GM19372 (cell line): ENCODE measurements around the gene MOSPD2.

Source experiments
- ATAC-seq: cut with Tn5 transposase; IDR thresholded peaks from one replicate; pipeline ENCODE4 v1.9.1; 2021; ENCODE audit warnings: mild to moderate bottlenecking, low read depth, moderate library complexity; ENCODE audit not compliant: unreplicated experiment

MOSPD2 gene

DNA sequence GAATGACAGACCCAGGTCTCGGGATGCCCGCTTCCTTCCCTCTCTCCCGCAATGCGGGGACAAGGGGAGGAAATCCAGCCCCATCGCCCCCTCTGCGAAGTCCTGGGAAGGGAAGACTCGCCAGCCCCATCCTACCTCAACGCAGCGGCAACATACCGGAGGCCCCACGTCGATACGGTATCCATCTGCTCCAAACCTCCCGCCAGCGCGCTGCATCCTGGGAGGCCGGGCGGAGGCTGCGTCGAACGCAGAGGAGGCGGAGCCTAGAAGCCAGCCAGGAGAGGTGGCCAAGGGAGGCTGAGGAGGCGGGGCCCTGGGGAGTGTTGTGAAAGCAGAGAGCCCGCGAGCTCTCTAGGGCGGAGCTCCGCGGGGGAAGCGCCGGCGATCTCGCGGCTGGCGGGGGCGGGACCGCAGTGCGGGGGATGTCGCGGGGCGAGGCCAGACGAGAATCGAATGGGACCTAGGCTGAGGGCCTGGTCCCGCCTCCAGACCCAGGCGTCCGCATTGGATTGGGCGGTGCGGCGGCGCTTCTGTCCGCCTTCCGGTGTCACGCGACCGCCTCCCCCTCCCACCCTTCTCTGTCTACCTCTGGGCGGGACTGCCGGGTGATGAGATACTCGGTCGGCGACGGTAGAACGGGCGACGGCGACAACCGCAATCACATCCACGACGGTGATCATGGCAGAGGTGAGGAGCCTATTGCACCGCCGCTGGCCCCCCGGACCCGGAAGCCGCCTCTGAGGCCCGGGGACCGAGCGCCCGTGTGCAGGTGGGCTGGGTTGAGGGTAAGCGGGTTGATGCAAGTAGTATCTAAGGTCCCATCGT is at the start of gene MOSPD2, which contains the start of gene FANCB:
TSS of gene MOSPD2 (plus strand) at position 571 of the 825 bp plus-strand sequence. CDS start at position 679, 108 bp downstream.
TSS of gene FANCB (minus strand) at position 219 of the 825 bp plus-strand sequence. CDS start 7,559 bp downstream, outside the sequence.
- peak; percentile 91 for ATAC-seq

DNA sequence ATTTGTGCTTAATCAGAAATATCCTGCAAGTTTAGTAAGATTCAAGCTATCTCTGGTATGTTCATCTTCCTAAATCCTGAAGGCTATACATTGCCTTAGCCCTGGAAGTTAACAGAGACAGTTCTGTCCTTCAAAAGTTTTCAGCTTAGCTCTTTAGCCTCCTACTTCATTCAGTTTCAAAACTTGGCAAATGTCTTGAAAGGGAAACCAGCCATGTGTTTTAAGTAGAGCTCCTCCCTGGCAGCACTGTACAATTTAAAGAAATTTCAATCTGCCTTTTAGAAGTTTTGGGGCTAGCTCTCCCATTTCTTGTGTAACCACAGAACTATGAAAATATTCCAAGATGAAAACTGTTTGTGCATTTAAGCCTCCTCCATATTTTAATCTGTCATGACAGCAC is 47.4 kb upstream of the MOSPD2 start:
- ATAC-seq = no peak

DNA sequence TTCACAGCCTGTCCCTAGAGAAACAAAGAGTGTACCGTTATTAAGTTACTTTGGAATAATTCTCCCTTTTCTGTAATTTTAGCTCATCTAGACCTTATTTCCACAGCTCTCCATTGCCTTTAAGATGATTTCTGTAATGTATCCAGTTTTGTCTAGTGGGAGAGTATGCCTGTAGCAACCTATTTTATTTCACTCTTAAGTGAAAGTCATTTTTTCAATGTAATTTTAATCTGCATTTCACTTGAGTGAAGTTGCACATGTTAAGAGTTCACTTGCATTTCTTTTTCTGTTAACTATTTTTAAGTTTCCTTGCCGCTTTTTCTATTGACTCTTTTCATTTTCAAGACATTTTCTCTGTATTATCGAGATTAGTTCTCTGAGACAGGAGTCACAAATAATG is 46.9 kb upstream of the MOSPD2 start:
- ATAC-seq = no peak

DNA sequence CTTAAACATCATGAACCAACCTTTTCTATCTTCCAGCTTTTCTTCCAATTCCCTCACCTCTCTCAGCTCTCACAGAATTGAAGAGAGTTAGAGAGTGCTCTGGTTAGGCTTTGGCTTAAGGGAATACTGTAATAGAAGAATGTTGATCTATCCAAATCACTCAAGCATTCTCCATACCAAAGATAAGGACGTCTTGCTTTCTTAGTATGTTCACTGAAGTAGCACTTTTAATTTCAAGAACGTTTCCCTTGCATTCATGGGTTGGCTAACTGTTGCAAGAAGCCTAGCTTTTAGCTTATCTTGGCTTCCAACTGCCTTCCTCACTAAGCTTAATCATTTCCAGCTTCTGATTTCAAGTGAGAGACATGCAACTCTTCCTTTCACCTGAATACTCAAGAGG is 43.6 kb upstream of the MOSPD2 start:
- no peak for ATAC-seq

DNA sequence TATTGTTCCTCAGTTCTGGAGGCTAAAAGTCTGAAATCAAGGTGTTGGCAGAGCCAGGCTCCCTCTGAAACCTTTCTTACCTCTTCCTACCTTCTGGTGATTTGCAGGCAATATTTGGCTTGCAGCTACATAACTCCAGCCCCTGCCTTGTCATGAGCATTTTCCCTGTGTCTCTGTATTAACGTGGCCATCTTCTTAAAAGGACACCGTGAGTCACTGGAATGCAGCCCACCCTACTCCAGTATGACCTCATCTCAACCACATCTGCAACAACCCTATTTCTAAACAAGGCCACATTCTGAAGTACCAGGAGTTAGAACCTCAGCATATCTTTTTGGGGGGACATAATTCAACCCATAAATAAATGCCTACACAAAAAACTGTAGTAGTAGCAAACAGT is 41.1 kb upstream of the MOSPD2 start:
- no peak for ATAC-seq

DNA sequence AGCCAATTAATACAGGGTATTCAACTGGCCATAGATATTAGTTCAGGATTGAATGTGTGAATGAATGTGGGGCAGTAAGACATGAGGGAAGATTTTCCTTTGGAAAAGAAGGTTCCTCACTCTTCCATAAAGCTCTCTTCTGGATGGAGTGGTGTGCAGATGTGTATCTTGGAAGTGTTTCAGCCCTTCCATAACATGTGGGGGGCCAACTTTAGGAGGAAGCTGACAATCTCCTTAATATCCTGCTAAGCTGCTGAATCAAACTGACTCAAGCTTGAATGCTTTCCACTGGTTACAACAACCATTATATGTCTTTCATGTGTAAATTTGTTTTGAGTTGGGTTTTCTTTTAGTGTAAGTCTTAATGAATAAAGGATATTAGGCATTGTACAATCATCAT is 40.6 kb upstream of the MOSPD2 start:
- ATAC-seq = no peak

DNA sequence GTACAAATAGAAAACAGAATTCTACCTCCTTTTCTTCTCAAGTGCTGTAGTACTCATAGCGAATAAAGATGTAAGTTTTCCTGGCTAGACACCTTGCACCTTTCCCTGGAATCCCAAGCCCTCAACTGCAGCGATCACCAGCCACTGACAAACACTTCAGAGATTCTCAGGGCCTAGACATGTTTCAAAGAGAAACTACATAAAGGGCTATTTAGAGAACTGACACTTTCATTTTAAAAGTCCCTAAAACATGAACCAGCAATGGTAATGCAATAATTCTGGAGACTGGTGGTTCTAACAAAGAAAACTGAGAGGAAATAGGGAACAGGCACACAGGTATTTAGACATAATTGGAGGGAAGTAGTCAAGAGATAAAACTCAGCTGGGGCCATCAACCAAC is 36.1 kb upstream of the MOSPD2 start:
- no peak for ATAC-seq

DNA sequence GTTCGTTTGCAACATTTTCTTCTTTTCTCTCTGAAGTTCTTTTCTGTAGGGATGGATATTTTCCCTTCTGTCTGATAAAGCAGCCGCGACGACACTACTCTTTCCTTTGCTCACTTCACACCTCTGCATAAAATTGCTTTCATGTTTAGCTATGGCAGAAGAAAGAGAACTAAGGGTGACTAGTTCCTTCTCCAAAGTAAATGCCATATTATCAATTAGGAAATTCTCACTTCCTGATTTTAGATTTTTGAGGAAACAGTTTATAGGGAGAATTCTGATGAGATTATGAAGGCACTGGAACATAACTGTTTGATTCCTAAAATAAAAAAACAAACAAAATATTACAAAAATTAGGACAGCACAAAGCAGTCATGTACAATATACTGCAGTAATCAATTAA is 29.6 kb upstream of the MOSPD2 start:
- ATAC-seq = no peak

DNA sequence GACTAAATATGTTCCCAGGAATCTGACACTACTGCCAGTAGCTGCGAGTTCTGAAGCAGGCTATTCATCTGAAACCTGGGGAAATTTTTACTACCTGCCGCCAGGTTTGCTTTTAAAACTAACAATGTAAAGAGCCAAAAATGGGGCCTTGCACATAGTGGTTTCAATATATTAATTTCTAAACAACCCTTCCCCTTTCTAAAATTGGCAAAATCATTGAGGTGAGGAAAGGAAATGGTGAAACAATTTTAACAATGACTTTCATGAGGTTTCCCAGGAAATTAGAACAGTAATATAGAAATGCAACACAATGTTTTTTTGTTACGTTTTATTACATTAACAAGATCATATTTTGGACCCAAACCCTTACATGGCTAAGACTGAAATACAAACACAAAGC is 21.7 kb upstream of the MOSPD2 start:
- ATAC-seq = no peak

DNA sequence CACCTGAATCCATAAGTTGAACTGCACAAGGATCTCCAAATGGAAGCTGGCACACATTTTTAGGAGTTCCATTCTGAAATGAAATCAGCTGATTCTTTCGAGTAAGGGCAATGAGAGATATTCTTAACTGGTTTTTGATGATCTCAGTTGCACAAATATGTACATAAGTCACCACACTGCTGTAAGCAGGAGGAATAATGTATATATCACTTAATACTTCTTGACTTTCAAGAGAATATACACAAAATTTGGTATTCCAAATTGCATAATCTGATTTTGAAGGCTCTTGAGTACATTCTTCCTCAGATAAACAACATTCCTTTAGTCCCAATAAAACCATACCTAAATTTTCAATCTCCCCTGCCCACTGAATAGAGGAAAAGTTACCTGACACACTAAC is 8.6 kb upstream of the MOSPD2 start:
- no peak for ATAC-seq

DNA sequence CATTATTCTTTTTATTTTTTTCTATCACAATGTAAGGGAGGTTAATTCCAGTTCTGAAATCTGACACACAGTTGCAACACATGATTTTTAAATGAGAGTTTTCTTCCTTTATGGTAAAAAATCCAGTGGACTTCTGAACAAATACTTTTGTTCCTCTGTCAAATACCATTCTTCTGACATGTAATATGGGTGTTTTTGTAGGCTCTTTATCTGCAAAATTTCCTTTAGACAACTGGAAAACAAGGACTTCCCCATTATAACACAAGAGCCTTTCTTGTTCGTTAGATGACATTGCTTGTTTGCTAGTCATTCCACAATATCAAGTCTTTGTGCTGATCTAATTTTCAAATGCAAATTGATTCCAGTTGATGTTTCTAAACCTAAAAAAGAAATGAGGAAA is 8.0 kb upstream of the MOSPD2 start:
- no peak for ATAC-seq

DNA sequence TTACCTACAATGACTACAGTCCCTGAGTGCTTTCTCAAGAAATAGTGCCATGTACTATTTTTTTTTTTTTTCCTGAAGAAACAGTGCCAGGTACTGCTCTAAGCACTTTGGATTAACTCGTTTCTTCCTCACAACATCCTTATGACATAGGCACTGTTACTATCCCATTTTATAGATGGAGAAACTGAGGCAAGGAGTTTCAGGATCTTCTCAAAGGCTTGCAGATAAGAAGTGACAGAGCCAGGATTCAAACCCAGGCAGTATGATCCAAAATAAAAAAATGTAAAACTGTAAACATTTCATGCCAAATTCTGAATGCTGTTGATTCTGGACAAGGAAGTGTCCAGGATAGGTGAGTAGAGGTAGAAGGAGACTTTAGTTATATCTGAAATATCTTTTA is 1.5 kb upstream of the MOSPD2 start:
- no peak for ATAC-seq

DNA sequence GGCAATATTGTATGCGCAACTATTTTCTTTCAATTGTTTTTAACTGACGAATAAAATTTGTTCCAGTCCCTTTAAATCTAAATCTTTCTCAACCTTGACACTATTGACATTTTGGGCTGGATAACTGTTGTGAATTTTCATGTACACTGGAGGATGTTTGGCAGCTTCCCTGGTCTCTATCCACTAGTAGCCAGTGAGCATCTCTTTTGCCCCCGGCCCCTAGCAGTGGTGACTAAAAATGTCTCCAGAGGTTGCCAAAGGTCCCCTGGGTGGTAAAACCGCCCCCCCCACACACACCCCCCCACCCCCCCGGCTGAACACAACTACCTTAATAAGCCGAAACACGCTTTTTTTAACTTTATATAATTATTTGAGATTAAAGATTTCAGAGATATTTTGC is 866 bp upstream of the MOSPD2 start:
- ATAC-seq = no peak

DNA sequence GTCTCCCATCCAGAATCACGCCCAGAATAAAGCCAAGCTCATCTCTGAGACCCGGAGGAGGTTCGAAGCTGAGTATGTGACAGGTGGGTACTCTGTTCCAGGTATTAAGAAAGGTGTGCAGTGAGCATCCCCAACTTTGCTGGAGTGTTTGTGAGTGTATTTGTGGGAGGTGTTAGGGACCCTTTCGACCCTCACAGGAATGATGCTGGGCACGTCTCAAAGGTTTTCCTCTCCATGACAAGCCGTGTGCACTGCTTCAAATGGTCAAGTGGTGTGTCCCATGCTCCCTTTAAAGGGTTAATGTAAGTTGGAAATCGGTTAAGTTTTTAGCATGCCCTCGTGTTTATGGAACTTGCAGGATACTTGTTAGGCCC is 442 bp downstream of the MOSPD2 start:
- no peak for ATAC-seq

DNA sequence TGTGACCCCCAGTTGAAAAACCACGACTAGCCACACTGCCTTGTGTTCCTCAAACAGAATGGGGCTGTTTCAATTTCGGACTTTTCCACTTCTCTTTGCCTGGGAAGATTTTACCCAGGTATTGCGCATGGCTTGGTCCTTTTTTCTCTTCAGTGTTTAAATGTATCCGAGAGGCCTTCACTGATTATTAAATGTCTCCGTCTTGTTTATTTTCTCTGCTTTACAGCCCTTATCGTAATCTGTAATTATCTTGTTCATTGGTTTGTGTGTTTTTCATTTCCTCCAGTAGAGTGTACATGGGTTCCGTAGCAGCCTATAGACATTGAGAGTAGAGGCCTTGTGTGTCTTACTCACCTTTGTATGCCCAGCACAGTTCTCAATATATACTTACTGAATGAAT is 2.4 kb downstream of the MOSPD2 start:
- no peak for ATAC-seq

DNA sequence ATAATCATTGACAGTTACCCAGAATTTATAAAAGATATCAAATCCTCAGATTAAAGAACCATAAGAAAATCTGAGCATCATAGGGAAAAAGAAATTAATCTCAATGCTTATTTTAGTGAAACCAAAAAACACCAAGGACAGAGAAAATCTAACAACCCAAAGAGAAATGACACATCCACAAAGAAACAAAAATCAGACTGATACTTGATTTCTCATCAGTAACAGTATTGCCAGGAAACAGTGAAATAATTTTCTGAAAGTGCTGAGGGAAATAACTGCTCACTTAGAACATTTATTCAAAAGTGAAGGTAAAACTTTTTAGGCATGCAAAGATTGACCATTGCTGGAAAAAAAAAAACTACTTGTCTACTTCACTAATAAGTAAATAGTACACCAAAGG is 10.6 kb downstream of the MOSPD2 start:
- ATAC-seq = no peak

DNA sequence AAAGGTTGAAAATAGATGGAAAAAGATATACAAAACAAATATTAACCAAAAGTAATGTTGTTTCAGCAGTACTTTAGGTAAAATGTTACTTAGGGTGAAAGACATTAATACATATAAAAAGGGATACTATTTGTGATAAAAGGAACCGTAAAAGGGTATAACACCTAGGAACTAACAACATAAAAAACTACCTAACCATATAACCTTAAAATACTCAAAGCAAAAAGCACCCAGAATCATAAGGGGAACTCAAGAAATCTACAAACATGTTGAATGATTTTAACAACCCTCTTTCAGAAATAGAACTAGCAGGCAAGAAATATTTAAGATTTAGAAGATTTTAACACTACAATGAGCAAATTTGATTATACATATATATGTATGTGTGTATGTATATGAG is 11.5 kb downstream of the MOSPD2 start:
- no peak for ATAC-seq

DNA sequence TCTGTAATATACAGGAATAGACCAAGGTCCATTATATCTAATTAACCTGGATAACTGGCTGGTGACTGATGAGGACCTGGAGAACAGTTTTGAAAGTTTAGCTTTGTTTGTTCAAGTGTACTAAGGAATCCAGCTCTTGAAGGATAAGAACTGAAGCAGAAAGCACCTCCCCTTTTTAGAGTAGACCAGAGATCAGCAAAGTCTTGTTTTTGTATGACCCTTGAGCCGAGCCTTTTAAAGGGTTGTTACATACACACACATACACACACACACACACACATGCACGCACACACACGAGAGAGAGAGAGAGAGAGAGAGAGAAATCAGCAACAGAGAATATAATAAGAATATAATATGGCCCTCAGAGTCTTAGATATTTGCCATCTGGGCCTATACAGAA is 13.0 kb downstream of the MOSPD2 start:
- ATAC-seq = no peak

DNA sequence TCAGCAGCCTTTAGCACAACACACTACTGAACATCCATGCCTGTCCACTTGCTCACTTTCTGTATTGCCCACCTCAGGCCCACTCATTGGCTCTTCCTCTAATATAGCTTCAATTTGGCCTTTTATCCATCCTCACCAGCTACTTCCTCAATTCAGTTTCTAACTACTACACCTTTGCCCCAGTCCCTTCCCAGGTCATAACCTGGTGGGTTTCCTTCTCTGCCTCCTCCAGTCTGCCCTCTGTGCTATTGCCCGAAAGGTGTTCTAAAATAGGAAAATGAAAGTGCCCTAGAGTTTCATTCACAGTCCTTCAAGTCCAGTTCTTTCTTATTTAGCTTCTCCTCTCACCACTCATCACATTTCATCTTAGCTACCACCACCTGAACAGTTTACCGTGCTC is 23.1 kb downstream of the MOSPD2 start:
- no peak for ATAC-seq

DNA sequence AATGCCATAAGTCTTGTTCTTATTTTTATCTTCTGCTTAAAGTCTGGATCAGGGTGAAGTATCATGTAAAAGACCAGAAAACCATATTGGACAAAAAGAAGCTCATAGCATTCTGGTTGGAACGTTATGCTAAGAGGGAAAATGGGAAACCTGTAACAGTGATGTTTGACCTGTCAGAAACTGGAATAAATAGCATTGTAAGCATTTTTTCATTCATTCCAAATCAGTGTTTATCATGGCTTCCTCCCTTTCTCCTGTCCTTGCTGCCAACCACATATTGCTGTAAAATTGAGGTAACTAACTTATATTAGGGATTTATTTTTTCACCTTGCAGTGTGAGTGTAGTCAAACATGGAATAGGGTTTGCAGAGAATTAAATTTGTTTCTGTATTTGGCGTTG is 23.8 kb downstream of the MOSPD2 start:
- no peak for ATAC-seq

DNA sequence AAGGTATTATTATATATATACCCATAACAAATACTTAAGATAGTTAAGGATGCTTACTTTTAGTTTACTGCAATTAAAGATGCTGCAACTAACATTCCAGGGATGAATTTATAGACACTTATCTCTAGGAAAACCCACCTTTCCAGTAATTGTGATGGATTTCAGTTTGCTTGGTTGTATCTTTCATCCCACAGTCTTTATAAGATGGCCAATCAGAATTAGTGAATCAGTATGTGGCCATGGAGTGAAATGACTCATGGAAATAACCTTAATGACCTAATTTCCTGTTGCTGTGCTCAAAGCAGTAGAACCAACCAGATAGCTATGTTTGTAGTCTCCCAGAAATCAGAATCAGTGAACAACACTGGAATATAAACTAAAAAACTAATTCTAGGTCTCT is 26.4 kb downstream of the MOSPD2 start:
- no peak for ATAC-seq

DNA sequence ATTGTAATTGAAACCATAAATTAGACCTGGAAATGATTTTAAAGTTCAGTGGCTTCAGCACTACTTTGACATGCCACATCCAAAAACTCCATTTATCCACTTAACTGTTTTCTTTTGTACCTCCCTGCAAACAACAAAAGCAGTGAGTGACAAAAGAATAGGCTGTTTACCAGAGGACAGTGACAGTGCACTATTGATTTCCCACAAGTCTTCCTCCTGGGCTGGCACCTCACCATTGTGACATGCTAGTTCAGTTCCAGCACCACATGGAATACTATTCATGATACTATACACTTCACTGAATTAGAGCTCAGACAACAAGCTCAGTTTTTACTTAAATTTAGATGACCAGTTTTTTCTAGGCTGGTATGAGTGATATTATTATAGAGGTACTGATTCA is 29.3 kb downstream of the MOSPD2 start:
- ATAC-seq = no peak

DNA sequence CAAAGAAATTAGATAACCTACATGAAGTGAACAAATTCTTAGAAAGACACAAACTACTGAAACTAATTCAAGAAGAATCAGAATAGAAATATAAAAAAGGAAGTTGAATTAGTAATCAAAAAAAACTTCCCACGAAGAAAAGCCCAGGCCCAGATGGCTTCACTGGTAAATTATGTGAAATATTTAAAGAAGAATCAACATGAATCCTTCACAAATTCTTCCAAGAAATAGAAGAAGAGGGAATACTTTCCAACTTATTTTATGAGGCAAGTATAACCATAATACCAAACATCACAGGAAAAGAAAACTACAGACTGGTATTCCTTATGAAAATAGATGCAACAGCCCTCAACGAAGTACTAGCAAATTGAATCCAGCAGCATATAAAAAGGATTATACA is 30.7 kb downstream of the MOSPD2 start:
- ATAC-seq = no peak
